K562 (cell line): ENCODE measurements around the gene MARK3. TPM values are rescaled to one million over a fixed set of nuclear protein-coding genes. Genes with fewer than 3 reads are reported as not detected.

Experiments
- ATAC-seq: fragments of 200-7000 bp; cut with Tn5 transposase; 3 replicates; pipeline ENCODE4 v1.9.1; 2020; ENCODE audit warnings: moderate library complexity
- BruUV-seq: library from RNA; stranded (reverse); fragments of 400-500 nt; replicated peaks from 2 replicates; lab custom pipeline; 2021; lab: Mats Ljungman, UMichigan
- CTCF ChIA-PET: fragments of 300-600 bp; formaldehyde crosslinking; extraction: SDS; loops from one replicate; lab custom pipeline; 2021; ENCODE audit warnings: low intra/inter-chr PET ratio; lab: Yijun Ruan, JAX
- POLR2A ChIA-PET: fragments of 300-600, 350-650 bp; sonication (Branson Sonifier 250); formaldehyde crosslinking; extraction: SDS; loops from one replicate; lab custom pipeline; 2021; ENCODE audit warnings: antibody characterized with exemption, inconsistent platforms; lab: Yijun Ruan, JAX
- DNase-seq, 4 experiments: peaks; one replicate each; pipeline versions ENCODE4 v3.0.0 to v3.0.0-alpha.2; 2011 to 2018; ENCODE audit warnings: low spot score in 3 of 4, mixed read lengths in 3 of 4; ENCODE audit errors: extremely low read depth in 1 of 4
- FAIRE-seq: peaks from 2 replicates; lab custom pipeline; 2011; peaks lifted over from hg19 to GRCh38; lab: Jason Lieb, UNC
- H2AFZ ChIP-seq: 2 replicates; pipeline ENCODE4 v1.6.0; 2011; ENCODE audit warnings: low read depth, low read length, control low read depth, inconsistent platforms
- H3K27ac ChIP-seq: fragments of 200-600 bp; 3 replicates; pipeline ENCODE4 v1.8.0; 2011; ENCODE audit warnings: low read depth, mild to moderate bottlenecking, control low read depth, inconsistent platforms, low read length, moderate library complexity, mixed read lengths; ENCODE audit errors: extremely low read depth
- H3K27me3 ChIP-seq, 2 experiments: fragments of 300-600 bp in 1 of 2; 2 replicates in 1 of 2; 3 replicates in 1 of 2; pipeline versions ENCODE4 v1.6.0 to v1.8.0; 2011; ENCODE audit warnings: inconsistent platforms in 2 of 2, low read length in 2 of 2, mild to moderate bottlenecking in 1 of 2, mixed read lengths in 1 of 2, moderate library complexity in 1 of 2; ENCODE audit not compliant: control insufficient read depth in 2 of 2, insufficient read depth in 2 of 2
- H3K36me3 ChIP-seq: fragments of 300-600 bp; 3 replicates; pipeline ENCODE4 v1.8.0; 2011; ENCODE audit warnings: mild to moderate bottlenecking, low read length, inconsistent platforms; ENCODE audit not compliant: control insufficient read depth, insufficient read depth
- H3K4me1 ChIP-seq, 2 experiments: fragments of 200-600 bp in 1 of 2; replicated peaks in 1 of 2; 2 replicates in 1 of 2; 3 replicates in 1 of 2; pipeline versions ENCODE4 v1.5.1 to v1.8.0; 2011; ENCODE audit warnings: inconsistent platforms in 2 of 2, low read length in 2 of 2, mild to moderate bottlenecking in 1 of 2, mixed read lengths in 1 of 2, moderate library complexity in 1 of 2; ENCODE audit not compliant: control insufficient read depth in 2 of 2, insufficient read depth in 2 of 2
- H3K4me2 ChIP-seq: 2 replicates; pipeline ENCODE4 v1.6.1; 2011; ENCODE audit warnings: low read length, control low read depth, inconsistent platforms, mixed read lengths; ENCODE audit not compliant: insufficient read depth
- H3K4me3 ChIP-seq: fragments of 200-600 bp; sonication (generic), shearing (Covaris generic); 2 replicates; pipeline ENCODE4 v1.5.1; 2016; ENCODE audit warnings: control low read depth, inconsistent platforms
- H3K79me2 ChIP-seq: fragments of 200-600 bp; 3 replicates; pipeline ENCODE4 v1.8.0; 2011; ENCODE audit warnings: low read length, inconsistent platforms; ENCODE audit not compliant: control insufficient read depth, insufficient read depth
- H3K9ac ChIP-seq, 2 experiments: 2 replicates each; pipeline versions ENCODE4 v1.6.0 to v1.6.1; 2011; ENCODE audit warnings: low read depth in 2 of 2, low read length in 2 of 2, control low read depth in 1 of 2, inconsistent platforms in 1 of 2, mild to moderate bottlenecking in 1 of 2, mixed read lengths in 1 of 2; ENCODE audit not compliant: insufficient read depth in 1 of 2
- H3K9me1 ChIP-seq: one replicate; pipeline ENCODE4 v1.6.0; 2011; ENCODE audit warnings: inconsistent platforms, mild to moderate bottlenecking, low read length, moderate library complexity; ENCODE audit not compliant: control insufficient read depth, insufficient read depth
- H3K9me3 ChIP-seq: replicated peaks from 2 replicates; pipeline ENCODE4 v1.5.1; 2011; ENCODE audit warnings: low read depth, low read length, inconsistent platforms; ENCODE audit not compliant: control insufficient read depth, insufficient read depth
- H4K20me1 ChIP-seq: replicated peaks from 2 replicates; pipeline ENCODE4 v1.6.1; 2011; ENCODE audit warnings: low read length, inconsistent platforms, mixed read lengths; ENCODE audit not compliant: control insufficient read depth, insufficient read depth
- CBFB ChIP-seq: sonication (generic); formaldehyde crosslinking; IDR thresholded peaks from 2 replicates; pipeline ENCODE4 v1.4.0; 2020; ENCODE audit warnings: mild to moderate bottlenecking, missing genetic modification reagents
- E2F3 ChIP-seq: fragments of 250-450 bp; sonication (Bioruptor Pico); IDR thresholded peaks from 2 replicates; pipeline ENCODE4 v1.4.0; 2020; ENCODE audit warnings: mild to moderate bottlenecking
- ELK3 ChIP-seq: fragments of 450-650 bp; formaldehyde crosslinking; IDR thresholded peaks from 2 replicates; pipeline ENCODE4 v1.4.0; 2020; ENCODE audit warnings: mild to moderate bottlenecking
- HOXB6 ChIP-seq: fragments of 250-450 bp; sonication (Bioruptor Pico); IDR thresholded peaks from 2 replicates; pipeline ENCODE4 v1.5.1; 2022; ENCODE audit warnings: mild to moderate bottlenecking, borderline replicate concordance
- MAFF ChIP-seq: IDR thresholded peaks from 2 replicates; pipeline ENCODE4 v1.6.1; 2012; ENCODE audit warnings: low read length, improper control_type of control experiment
- MTA2 ChIP-seq: fragments of 450-650 bp; IDR thresholded peaks from 2 replicates; pipeline ENCODE4 v1.6.1; 2016; ENCODE audit warnings: low read depth
- NFIC ChIP-seq: fragments of 450-650 bp; IDR thresholded peaks from 2 replicates; pipeline ENCODE4 v1.6.1; 2017; ENCODE audit warnings: mild to moderate bottlenecking, inconsistent platforms
- NR2C2 ChIP-seq, 2 experiments: fragments of 200-800 bp in 1 of 2; sonication (Bioruptor generic) in 1 of 2; sonication (generic) in 1 of 2; formaldehyde crosslinking in 1 of 2; IDR thresholded peaks; 2 replicates each; pipeline versions ENCODE4 v1.6.1 to v1.8.0; 2016 to 2022; ENCODE audit warnings: mild to moderate bottlenecking in 1 of 2, missing compliant biosample characterization in 1 of 2, missing genetic modification characterization in 1 of 2, missing genetic modification reagents in 1 of 2
- PML ChIP-seq: IDR thresholded peaks from 2 replicates; pipeline ENCODE4 v1.6.1; 2012; ENCODE audit warnings: low read length, inconsistent platforms
- POLR2AphosphoS5 ChIP-seq: IDR thresholded peaks from 2 replicates; pipeline ENCODE4 v1.6.1; 2011; ENCODE audit warnings: mild to moderate bottlenecking, low read depth, low read length, moderate library complexity; ENCODE audit not compliant: control insufficient read depth, insufficient read depth
- POLR2G ChIP-seq: fragments of 200-400 bp; formaldehyde crosslinking; IDR thresholded peaks from 2 replicates; pipeline ENCODE4 v1.6.1; 2017; ENCODE audit warnings: low read depth, mild to moderate bottlenecking, antibody characterized with exemption, low read length, moderate library complexity
- RBBP5 ChIP-seq: fragments of 200-600 bp; sonication (generic); IDR thresholded peaks from 2 replicates; pipeline ENCODE4 v1.6.1; 2012; ENCODE audit warnings: borderline replicate concordance, mild to moderate bottlenecking, low read length, control low read depth, inconsistent platforms; ENCODE audit not compliant: insufficient read depth, poor library complexity, severe bottlenecking
- RFX7 ChIP-seq: fragments of 250-450 bp; sonication (Bioruptor Pico); IDR thresholded peaks from 2 replicates; pipeline ENCODE4 v1.5.1; 2021; ENCODE audit warnings: mild to moderate bottlenecking
- SLC30A9 ChIP-seq: fragments of 250-450 bp; sonication (Bioruptor Pico); IDR thresholded peaks from 2 replicates; pipeline ENCODE4 v1.8.0; 2022; ENCODE audit warnings: mild to moderate bottlenecking, moderate library complexity
- ZEB2 ChIP-seq: fragments of 450-650 bp; IDR thresholded peaks from 2 replicates; pipeline ENCODE4 v1.6.1; 2016
- ZNF212 ChIP-seq: fragments of 450-650 bp; formaldehyde crosslinking; IDR thresholded peaks from 2 replicates; pipeline ENCODE4 v1.4.0; 2020; ENCODE audit warnings: mild to moderate bottlenecking
- ZNF449 ChIP-seq: fragments of 250-450 bp; sonication (Bioruptor Pico); IDR thresholded peaks from 2 replicates; pipeline ENCODE4 v1.8.0; 2022; ENCODE audit warnings: moderate library complexity, mild to moderate bottlenecking, inconsistent platforms
- WGBS: fragments of 100-300 bp; shearing (Covaris generic); methylation state at CpG from one replicate; pipeline ENCODE4 v1.1.6; 2016; ENCODE audit warnings: low coverage, mixed read lengths; ENCODE audit not compliant: insufficient coverage; ENCODE audit errors: missing lambda C conversion rate; 5-methylcytosine and 5-hydroxymethylcytosine counted together
- in situ Hi-C: fragments of 300-500 bp; cut with MboI; formaldehyde crosslinking; loops from 4 replicates; pipeline ENCODE4 v1.15.0; 2018; ENCODE audit warnings: inconsistent platforms, mixed read lengths
- intact Hi-C: fragments of 100-400 bp; cut with micrococcal nuclease; formaldehyde crosslinking; loops from 2 replicates; pipeline ENCODE4 v1.14.2; 2022
- polyA plus RNA-seq, 8 experiments: library from polyadenylated mRNA; depleted of rRNA in 4 of 8; stranded (reverse) in 5 of 8; unstranded in 3 of 8; fragments of >200 nt; fragmentation: Nextera tagmentation in 2 of 8; fragmentation: Illumina TruSeq in 1 of 8; extraction: Ambion mirVana in 2 of 8; extraction: Trizol in 1 of 8; gene quantifications; 2 replicates each; pipeline versions ENCODE4 v1.2.1 to v1.2.3, GENCODE V29; 2011 to 2014; ENCODE audit warnings: inconsistent platforms in 1 of 8, missing spikeins in 1 of 8
- total RNA-seq, 7 experiments: library from RNA; depleted of rRNA in 6 of 7; stranded (reverse); fragments of >200 nt in 6 of 7; fragmentation: Illumina TruSeq in 2 of 7; extraction: Trizol in 2 of 7; gene quantifications; 2 replicates each; pipeline versions ENCODE4 v1.2.1 to v1.2.3, GENCODE V29; 2011 to 2021; ENCODE audit warnings: low replicate concordance in 1 of 7

The MARK3 gene
- total and polyA plus RNA-seq, 9 of the 15 experiments (the other 6 are each of a cell fraction or from before 2014, with no cell fraction given) = 10.1 to 68.7 (median 56.3) TPM

- DNase-seq (no peak), ATAC-seq (no peak), FAIRE-seq (no peak)
- Histone ChIP-seq H4K20me1 (peaks cover 13% of the 10 kb centered on the region; the same call in 1 of the 2 replicates), H3K9me1 (no peaks in the 10 kb centered on the region), H3K27me3 (no peaks in the 10 kb centered on the region), H2AFZ (no peak overlapping the region), H3K9ac (peak overlapping the region in 1 of 2 experiments; percentile 76; a peak in 2 of 4 replicates), H3K4me2 (no peak overlapping the region), H3K9me3 (no peaks in the 10 kb centered on the region), H3K4me3 (no peak overlapping the region), H3K27ac (no peak overlapping the region), H3K4me1 (peaks cover 30 to 68% of the 10 kb centered on the region in 2 experiments), H3K79me2 (peaks cover 23% of the 10 kb centered on the region), H3K36me3 (peaks cover 23% of the 10 kb centered on the region; the same call in 1 of the 3 replicates)
- intact Hi-C loops (loop anchor here (1.0 to 5.0 kb wide), 2 partner anchors 28 to 44 kb away; partner anchors contain the start of genes BAG5 and COA8), in situ Hi-C loops (no loop called here)
- ChIA-PET POLR2A (interaction anchor here (1.3 to 1.8 kb wide), 3 partner anchors 10 to 91 kb away, joined by 3 to 9 read pairs (median 9); partner anchors contain the start of gene TRMT61A), CTCF (interaction anchor here (2.7 kb wide), 1 partner anchor 29 kb away, joined by 19 read pairs; no protein-coding TSS in a partner anchor)
- BruUV-seq = no TSS peak
- TF ChIP-seq NFIC (0 out of 2 replicates have a peak, but pooled peaks have one; percentile 26), CBFB (0 out of 2 replicates have a peak, but pooled peaks have one; percentile 15), RFX7 (no peak), SLC30A9 (CRISPR knock-in tag) (no peak), ZNF212 (CRISPR knock-in tag) (no peak), NR2C2 (CRISPR knock-in tag; IDR thresholded peaks at IDR 0.05) (no peak), NR2C2 (tag; IDR thresholded peaks at IDR 0.05) (no peak), PML (no peak), E2F3 (CRISPR knock-in tag) (no peak), ZNF449 (CRISPR knock-in tag) (no peak), ZEB2 (no peak), POLR2AphosphoS5 (no peak), ELK3 (CRISPR knock-in tag) (no peak), MAFF (no peak), MTA2 (no peak), RBBP5 (no peak), HOXB6 (CRISPR knock-in tag) (no peak), POLR2G (peak; percentile 40)
- 66% methylated on average over 12 of the region's 20 CpGs for WGBS
Measured at GRCh38 chr14:103517721-103518421, 132.7 kb downstream of the MARK3 start.
